ENCODE results near the gene TBC1D23. TPM values are rescaled to one million over a fixed set of nuclear protein-coding genes. Genes with fewer than 3 reads are reported as not detected.

TBC1D23 gene
- polyA plus RNA-seq, 1 of the 3 experiments (the other 2 are of a cell fraction) = 6.7 TPM

DNA sequence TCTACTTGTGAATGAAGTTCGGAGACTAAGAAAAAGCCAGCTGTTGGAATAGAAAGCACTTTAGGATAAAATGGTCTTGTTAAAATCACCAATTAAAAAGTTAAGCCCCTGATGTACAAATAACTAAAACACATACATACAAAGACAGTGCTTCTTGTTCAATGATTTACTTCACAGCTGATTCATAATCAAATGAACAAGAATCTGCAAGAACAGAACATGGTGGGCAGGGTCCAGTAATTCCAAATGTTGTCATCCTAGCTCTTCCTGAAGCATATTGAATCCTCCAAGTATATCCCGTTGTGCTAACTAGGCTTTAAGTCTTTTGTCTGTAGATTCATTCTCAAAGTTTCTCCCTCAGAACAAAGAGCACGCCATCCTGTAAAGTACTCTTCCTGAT is 98.2 kb downstream of the TBC1D23 start (continued):
- TF ChIP-seq, protein P1, sequence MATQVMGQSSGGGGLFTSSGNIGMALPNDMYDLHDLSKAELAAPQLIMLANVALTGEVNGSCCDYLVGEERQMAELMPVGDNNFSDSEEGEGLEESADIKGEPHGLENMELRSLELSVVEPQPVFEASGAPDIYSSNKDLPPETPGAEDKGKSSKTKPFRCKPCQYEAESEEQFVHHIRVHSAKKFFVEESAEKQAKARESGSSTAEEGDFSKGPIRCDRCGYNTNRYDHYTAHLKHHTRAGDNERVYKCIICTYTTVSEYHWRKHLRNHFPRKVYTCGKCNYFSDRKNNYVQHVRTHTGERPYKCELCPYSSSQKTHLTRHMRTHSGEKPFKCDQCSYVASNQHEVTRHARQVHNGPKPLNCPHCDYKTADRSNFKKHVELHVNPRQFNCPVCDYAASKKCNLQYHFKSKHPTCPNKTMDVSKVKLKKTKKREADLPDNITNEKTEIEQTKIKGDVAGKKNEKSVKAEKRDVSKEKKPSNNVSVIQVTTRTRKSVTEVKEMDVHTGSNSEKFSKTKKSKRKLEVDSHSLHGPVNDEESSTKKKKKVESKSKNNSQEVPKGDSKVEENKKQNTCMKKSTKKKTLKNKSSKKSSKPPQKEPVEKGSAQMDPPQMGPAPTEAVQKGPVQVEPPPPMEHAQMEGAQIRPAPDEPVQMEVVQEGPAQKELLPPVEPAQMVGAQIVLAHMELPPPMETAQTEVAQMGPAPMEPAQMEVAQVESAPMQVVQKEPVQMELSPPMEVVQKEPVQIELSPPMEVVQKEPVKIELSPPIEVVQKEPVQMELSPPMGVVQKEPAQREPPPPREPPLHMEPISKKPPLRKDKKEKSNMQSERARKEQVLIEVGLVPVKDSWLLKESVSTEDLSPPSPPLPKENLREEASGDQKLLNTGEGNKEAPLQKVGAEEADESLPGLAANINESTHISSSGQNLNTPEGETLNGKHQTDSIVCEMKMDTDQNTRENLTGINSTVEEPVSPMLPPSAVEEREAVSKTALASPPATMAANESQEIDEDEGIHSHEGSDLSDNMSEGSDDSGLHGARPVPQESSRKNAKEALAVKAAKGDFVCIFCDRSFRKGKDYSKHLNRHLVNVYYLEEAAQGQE (IDR thresholded peaks at IDR 0.05; ENCODE audit: low read depth, low read length) = no peak
- TF ChIP-seq SMC3 (IDR thresholded peaks at IDR 0.05; ENCODE audit: low read depth, low read length) = no peak
- TF ChIP-seq, protein P2, sequence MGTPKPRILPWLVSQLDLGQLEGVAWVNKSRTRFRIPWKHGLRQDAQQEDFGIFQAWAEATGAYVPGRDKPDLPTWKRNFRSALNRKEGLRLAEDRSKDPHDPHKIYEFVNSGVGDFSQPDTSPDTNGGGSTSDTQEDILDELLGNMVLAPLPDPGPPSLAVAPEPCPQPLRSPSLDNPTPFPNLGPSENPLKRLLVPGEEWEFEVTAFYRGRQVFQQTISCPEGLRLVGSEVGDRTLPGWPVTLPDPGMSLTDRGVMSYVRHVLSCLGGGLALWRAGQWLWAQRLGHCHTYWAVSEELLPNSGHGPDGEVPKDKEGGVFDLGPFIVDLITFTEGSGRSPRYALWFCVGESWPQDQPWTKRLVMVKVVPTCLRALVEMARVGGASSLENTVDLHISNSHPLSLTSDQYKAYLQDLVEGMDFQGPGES (IDR thresholded peaks at IDR 0.05; ENCODE audit: low read depth, low read length) = no peak
- no peak for TF ChIP-seq TAF1 (IDR thresholded peaks at IDR 0.05; ENCODE audit: borderline replicate concordance, low read depth, low read length)
- TF ChIP-seq RCOR1 (IDR thresholded peaks at IDR 0.05; ENCODE audit: low read length) = no peak
- no peak for TF ChIP-seq RAD21 (IDR thresholded peaks at IDR 0.05; ENCODE audit: low read length)
- no peak for TF ChIP-seq EP300 (IDR thresholded peaks at IDR 0.05; ENCODE audit: borderline replicate concordance in 1 of 2, low read depth in 1 of 2, low read length in 1 of 2)

DNA sequence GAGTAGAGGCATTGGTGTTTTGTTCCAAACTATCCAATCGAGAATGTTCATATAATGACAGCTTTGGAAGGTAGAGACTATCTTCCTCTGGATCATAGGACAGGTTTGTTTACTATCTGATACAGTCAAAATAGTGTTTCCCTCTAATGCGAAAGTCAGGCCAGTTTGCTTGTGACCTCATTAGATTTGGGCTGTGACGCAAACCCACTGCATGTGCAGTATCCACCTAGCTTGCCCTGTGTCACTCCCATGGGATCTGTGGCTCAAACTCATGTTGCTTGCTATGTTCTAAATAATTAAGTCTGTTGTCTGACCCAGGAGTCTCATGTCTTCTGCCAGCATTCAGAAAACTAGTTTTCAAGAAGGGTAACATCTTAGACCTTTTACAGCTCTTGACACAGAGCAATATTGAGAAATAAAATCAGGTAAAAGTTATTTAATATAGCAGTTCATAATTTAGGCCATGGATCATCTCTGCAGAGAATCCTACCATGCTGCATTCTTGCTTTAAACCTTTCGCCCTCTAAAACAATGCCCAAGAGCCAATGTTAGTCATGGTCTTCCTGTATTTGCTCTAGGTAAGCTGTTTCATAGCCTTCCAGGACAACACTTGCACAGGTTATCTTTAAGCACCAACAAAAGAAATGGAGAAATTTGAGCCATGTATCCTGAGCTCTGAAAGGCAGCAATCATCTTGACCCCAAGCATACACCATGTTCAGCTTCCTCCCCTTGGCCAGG is 100.1 kb downstream of the TBC1D23 start:
- H3K9ac ChIP-seq = no peak overlapping the region
- H3F3A ChIP-seq (replicated peaks; ENCODE audit: insufficient read depth) = peaks cover 19% of the 10 kb centered on the region
- H2AFZ ChIP-seq (ENCODE audit: low read depth) = no peak overlapping the region
- DNase-seq = no peak
- no peaks in the 10 kb centered on the region for H3K4me1 ChIP-seq (ENCODE audit: control insufficient read depth in 1 of 2, insufficient read depth in 2 of 2, low read depth in 1 of 2, low read length in 1 of 2)
- no peak overlapping the region for H3K27ac ChIP-seq (ENCODE audit: low read depth in 2 of 2, low read length in 1 of 2)
- H3K79me2 ChIP-seq (ENCODE audit: insufficient read depth) = no peaks in the 10 kb centered on the region
- H3K36me3 ChIP-seq (replicated peaks in 1 of 2; ENCODE audit: control insufficient read depth in 1 of 2, insufficient read depth in 2 of 2, low read length in 1 of 2) = peaks cover 69 to 70% of the 10 kb centered on the region in 2 experiments
- TF ChIP-seq SIN3A (IDR thresholded peaks at IDR 0.05; ENCODE audit: borderline replicate concordance, low read depth, low read length) (no peak), TEAD4 (IDR thresholded peaks at IDR 0.05; ENCODE audit: borderline replicate concordance, insufficient read depth) (no peak), RCOR1 (IDR thresholded peaks at IDR 0.05; ENCODE audit: low read length) (no peak), FOSL2 (IDR thresholded peaks at IDR 0.05; ENCODE audit: borderline replicate concordance, low read depth) (no peak), SMC3 (IDR thresholded peaks at IDR 0.05; ENCODE audit: low read depth, low read length) (no peak), MEF2A (IDR thresholded peaks at IDR 0.05; ENCODE audit: borderline replicate concordance, low read depth) (no peak), EZH2phosphoT487 (IDR thresholded peaks at IDR 0.05; ENCODE audit: borderline replicate concordance, low read depth) (no peak), POLR2AphosphoS5 (IDR thresholded peaks at IDR 0.05; ENCODE audit: low read depth, low read length) (no peak), RAD21 (IDR thresholded peaks at IDR 0.05; ENCODE audit: low read length) (no peak), FOXJ3 (CRISPR knock-in tag; IDR thresholded peaks at IDR 0.05) (no peak), ELF1 (IDR thresholded peaks at IDR 0.05) (no peak)
- TF ChIP-seq, protein P3, sequence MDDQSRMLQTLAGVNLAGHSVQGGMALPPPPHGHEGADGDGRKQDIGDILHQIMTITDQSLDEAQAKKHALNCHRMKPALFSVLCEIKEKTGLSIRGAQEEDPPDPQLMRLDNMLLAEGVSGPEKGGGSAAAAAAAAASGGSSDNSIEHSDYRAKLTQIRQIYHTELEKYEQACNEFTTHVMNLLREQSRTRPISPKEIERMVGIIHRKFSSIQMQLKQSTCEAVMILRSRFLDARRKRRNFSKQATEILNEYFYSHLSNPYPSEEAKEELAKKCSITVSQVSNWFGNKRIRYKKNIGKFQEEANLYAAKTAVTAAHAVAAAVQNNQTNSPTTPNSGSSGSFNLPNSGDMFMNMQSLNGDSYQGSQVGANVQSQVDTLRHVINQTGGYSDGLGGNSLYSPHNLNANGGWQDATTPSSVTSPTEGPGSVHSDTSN (IDR thresholded peaks at IDR 0.05) = no peak
- TF ChIP-seq, protein P4, sequence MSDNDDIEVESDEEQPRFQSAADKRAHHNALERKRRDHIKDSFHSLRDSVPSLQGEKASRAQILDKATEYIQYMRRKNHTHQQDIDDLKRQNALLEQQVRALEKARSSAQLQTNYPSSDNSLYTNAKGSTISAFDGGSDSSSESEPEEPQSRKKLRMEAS (IDR thresholded peaks at IDR 0.05; ENCODE audit: low read depth) = no peak
- H3K9me2 ChIP-seq = no peaks in the 10 kb centered on the region
- no peak overlapping the region for H3K4me3 ChIP-seq (ENCODE audit: low read depth in 2 of 2, low read length in 1 of 2)
- no peaks in the 10 kb centered on the region for H3K27me3 ChIP-seq (ENCODE audit: insufficient read depth)
- no peak overlapping the region for H3K4me2 ChIP-seq
- no peaks in the 10 kb centered on the region for H4K20me1 ChIP-seq (ENCODE audit: insufficient read depth)
- no peaks in the 10 kb centered on the region for H3K9me3 ChIP-seq
- POLR2A ChIA-PET = interaction anchor here (0.8 kb wide), 1 partner anchor 37 kb away, joined by 3 read pairs; no protein-coding TSS in a partner anchor
- 100% methylated on average over 4 of the region's 4 CpGs for WGBS (ENCODE audit: low lambda C conversion rate)
- CTCF ChIA-PET = interaction anchor here (1.2 kb wide), 1 partner anchor 8 kb away, joined by 3 read pairs; no protein-coding TSS in a partner anchor
